EH (cell line): ENCODE data around the gene UHMK1.
"Not testable (repeated sequence)": the region's sequence is repeated elsewhere in the genome, so short reads cannot be mapped to it uniquely, and the experiment has no call there.

ENCODE experiments used
- DNase-seq: peaks from one replicate; pipeline ENCODE4 v3.0.0-alpha.2; 2015; ENCODE audit warnings: low read depth

Gene UHMK1, protein sequence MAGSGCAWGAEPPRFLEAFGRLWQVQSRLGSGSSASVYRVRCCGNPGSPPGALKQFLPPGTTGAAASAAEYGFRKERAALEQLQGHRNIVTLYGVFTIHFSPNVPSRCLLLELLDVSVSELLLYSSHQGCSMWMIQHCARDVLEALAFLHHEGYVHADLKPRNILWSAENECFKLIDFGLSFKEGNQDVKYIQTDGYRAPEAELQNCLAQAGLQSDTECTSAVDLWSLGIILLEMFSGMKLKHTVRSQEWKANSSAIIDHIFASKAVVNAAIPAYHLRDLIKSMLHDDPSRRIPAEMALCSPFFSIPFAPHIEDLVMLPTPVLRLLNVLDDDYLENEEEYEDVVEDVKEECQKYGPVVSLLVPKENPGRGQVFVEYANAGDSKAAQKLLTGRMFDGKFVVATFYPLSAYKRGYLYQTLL

GRCh38 chr1:162497723-162498495 lies at the start of gene UHMK1:
TSS of gene UHMK1 (plus strand) at chr1:162497818. CDS start at chr1:162498001, 183 bp downstream.
- peak; percentile 93 for DNase-seq

DNA sequence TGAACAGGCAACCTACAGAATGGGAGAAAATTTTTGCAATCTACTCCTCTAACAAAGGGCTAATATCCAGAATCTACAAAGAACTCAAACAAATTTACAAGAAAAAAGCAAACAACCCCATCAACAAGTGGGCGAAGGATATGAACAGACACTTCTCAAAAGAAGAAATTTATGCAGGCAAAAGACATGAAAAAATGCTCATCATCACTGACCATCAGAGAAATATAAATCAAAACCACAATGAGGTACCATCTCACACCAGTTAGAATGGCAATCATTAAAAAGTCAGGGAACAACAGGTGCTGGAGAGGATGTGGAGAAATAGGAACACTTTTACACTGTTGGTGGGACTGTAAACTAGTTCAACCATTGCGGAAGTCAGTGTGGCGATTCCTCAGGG lies 43.3 kb upstream of the UHMK1 start:
- DNase-seq: not testable (repeated sequence)

GRCh38 chr1:162456323-162456722 lies 41.3 kb upstream of the UHMK1 start:
- no peak for DNase-seq

DNA sequence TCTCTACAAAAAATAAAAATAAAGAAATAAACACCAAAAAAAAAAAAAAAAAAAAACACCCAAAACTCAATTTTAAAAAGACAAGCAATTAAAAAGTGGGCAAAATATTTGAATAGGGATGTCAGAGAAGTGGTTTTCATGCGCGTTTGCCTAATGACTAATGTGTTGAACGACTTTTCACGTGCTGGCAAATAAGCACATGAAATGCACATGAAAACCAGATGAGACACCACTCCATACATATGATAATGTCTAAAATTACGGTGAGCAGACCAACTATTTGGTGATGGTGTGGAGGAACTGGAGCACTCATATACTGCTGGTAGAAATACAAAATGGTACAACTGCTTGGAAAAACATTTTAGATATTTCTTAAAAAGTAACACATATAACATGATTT lies 39.4 kb upstream of the UHMK1 start:
- DNase-seq: no peak

DNA sequence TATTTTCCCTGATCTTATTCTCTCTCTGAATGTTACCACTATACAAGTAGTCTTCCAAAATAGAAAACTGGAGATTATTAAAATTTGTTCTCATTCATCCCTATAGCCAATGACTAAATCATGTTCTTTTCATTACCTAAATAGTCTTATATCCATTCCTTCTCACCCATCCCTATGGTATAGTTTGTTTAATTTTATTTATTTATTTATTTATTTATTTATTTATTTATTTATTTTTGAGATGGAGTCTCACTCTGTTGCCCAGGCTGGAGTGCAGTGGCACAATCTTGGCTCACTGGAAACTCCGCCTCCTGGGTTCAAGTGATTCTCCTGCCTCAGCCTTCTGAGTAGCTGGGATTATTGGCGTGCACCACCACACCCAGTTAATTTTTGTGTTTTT lies 35.2 kb upstream of the UHMK1 start:
- not testable (repeated sequence) for DNase-seq

DNA sequence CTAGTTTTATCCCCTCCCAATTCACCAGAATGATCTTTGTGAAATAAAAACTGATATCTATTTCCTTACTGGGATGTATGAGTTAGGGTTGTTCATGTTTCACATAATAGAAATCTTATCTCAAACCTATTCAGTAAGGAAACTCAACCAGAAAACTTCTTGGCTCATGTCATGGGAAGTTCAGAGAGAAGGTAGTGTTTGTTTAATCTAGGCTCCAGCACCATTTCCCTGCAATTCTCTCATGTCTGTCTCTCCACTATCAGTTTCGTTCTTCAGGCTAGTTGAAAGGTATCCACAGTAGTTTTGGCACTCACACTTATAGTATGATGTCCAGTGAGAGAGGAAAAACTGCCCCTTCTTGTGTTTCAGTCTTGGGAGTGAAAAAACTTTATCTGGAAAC lies 34.6 kb upstream of the UHMK1 start:
- no peak for DNase-seq

DNA sequence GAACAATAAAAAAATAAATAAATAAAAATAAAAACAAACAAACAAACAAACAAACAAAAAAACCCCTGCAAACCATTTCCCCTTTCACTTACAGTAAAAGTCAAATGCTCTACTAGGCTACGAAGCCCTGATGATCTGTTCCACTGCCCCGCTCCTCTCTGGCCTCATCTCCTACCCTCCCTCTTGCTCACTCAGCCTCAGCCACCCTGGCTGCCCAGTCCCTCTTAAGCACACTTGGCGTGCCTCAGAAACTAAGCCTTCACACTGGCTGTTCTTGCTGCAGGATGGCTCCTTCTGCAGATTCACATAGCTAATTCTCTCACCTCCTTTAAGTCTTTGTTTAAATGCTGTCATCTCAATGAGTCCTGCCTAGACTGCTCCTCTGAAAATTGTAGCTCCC lies 30.8 kb upstream of the UHMK1 start:
- no peak for DNase-seq

GRCh38 chr1:162470216-162470615 lies 27.4 kb upstream of the UHMK1 start:
- no peak for DNase-seq

- DNase-seq: no peak
These were observed 26.2 kb upstream of the UHMK1 start for GRCh38 chr1:162471290-162471853.

DNA sequence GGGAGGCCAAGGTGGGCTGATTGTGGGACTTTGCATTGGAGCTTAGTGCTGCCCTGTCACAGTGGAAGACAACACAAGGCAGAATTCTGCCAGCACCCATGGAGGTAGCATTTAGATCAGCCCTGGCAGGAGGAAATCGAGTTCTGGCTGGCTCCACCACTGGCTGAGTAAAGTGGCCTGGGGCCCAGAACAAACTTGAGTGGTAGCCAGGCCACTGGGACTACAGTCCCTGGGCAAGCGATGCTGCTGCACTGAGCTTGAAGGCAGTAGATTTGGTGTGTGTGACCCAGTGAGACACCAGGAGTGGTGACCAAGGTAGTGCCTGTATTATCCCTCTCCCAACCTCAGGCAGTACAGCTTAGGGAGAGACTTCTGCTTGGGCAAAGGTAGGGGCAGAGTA lies 22.5 kb upstream of the UHMK1 start:
- DNase-seq: no peak

- DNase-seq: no peak
These were observed 22.0 kb upstream of the UHMK1 start for GRCh38 chr1:162475539-162476185.

DNA sequence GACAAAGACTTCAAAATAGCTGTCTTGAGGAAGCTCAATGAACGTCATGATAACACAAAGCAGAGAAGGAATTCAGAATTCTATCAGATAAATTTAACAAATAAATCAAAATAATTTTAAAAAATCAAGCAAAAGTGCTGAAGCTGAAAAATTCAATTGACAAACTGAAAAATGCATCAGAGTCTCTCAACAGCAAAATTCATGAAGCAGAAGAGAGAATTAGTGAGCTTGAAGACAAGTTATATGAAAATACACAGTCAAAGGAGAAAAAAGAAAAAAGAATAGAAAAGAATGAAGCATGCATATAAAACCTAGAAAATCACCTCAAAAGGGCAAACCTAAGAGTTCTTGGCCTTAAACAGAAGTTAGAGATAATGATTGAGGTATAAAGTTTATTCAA lies 21.0 kb upstream of the UHMK1 start:
- DNase-seq: no peak

GRCh38 chr1:162485236-162485635 lies 12.4 kb upstream of the UHMK1 start:
- peak; percentile 13 for DNase-seq

DNA sequence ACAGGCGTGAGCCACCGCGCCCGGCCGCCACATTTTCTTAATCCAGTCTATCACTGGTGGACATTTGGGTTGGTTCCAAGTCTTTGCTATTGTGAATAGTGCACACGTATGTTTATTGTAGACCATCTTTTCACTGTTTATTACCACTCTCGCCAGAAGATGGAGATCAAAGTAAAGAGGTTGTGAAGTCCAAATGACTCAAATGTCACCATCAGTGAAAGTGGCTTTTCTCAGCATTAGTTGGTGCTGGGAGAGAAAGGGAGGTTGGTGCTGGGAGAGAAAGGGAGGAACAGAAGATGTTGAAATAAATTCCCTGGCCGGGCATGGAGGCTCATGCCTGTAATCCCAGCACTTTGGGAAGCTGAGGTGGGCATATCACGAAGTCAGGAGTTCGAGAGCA lies 10.4 kb upstream of the UHMK1 start:
- no peak for DNase-seq

DNA sequence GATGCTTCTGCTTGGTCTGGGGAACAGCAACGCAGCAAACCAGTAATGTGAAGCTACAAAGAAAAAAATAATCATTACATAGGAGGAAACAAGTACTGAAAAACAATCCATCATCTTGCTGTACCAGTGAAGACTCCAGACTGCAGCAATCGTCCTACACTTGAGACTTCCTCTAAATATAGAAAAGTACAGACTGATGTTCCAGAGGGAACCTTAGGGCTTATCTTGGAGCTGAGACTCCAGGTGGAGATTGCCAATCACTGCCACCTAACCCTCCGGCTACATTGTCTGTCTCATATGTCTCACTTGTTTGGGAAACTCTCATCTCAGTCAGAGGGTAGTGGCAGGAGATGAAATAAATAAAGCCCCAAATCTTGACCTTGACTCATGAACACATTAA lies 9.4 kb upstream of the UHMK1 start:
- DNase-seq: no peak

GRCh38 chr1:162495531-162496233 lies 1.9 kb upstream of the UHMK1 start:
- DNase-seq: not testable (repeated sequence)

DNA sequence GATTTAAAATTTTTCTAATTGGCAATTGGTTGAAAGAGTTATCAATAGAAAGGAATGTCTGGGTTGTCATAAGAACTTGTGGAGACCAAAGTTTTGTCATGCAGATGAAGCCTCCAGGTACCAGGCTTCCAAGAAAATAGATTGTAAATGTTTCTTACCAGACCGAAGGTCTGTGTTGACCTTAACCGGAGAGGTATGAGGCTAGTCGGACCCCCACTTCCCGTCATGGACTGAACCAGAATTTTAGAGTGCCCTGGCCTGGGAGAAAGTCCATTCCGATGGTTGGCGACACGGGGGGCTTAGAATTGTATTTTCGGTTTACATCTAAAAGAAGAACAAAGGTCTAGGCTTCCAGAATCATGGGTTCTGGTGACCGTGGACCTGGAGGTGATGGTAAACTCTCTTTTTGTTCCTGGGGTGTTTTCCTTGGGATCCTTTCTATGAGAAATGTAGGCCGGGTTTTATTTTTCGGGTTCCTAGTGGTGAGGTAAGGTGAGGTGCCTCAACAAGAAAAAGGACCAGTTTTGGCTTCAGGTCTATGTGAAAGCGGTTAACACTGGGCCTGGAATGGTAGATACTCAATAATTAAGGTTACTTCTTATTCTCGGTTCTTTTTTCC lies 405 bp upstream of the UHMK1 start:
- no peak for DNase-seq

DNA sequence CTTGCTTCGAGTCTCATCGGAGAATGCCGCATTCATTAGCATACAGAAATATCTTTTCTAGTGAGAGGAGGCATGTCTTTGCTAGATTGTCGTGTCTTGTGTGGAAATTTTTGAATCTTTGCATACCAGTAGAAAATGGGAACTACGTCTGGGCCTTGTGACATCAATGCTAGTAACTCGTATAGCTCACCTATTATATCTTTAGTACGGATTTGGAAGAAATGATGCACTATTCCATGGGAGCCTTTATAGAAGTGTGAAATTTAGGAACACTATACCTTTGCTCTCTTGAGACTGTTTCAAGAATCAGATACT lies 835 bp downstream of the UHMK1 start:
- no peak for DNase-seq

DNA sequence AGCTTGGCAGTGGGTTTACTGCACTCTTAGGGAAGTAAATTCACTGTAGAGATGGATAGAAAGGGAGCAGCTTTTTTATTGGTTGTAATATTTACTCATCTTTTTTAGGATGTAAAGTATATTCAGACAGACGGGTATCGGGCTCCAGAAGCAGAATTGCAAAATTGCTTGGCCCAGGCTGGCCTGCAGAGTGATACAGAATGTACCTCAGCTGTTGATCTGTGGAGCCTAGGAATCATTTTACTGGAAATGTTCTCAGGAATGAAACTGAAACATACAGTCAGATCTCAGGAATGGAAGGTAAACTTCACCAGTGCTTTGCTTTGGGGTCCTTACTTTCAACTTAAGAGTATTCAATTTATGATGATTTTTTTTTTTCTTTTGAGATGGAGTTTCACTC lies 3.2 kb downstream of the UHMK1 start:
- DNase-seq: no peak

- DNase-seq: no peak
These were observed 4.5 kb downstream of the UHMK1 start for GRCh38 chr1:162502077-162502476.

DNA sequence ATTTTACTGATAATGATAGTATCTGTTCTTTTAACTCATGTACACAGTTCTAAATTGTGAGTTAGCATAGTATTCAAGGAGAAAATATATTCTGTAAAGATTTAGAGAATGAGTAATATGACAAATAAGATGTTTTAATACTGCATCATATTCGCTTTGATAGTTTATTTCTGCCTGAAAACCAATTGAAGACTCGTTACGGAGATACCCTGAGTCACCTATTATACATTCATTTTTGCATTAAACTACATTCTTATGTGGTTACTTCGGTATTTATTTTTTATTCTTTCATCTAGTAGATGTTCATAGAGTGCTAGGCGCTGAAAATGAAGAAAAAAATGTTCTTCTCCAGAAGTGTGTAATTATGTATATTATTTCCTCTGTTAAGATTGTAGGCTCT lies 5.3 kb downstream of the UHMK1 start:
- DNase-seq: peak; percentile 82

- DNase-seq: no peak
These were observed 29.7 kb downstream of the UHMK1 start for GRCh38 chr1:162527314-162527713.
